Immature natural killer cell (primary cell): ENCODE results near the gene ATP6V1F. TPM values are rescaled to one million over a fixed set of nuclear protein-coding genes. Genes with fewer than 3 reads are reported as not detected.

Experiments used
- DNase-seq, 3 donors: peaks; one replicate each; pipeline ENCODE4 v3.0.0; 2022; ENCODE audit warnings: mixed read lengths in 1 of 3
- H3K27ac Mint-ChIP-seq, 6 donors: one replicate each; pipeline ENCODE4 v1.8.0; 2020; ENCODE audit warnings: mixed read lengths in 6 of 6, mild to moderate bottlenecking in 5 of 6, inconsistent platforms in 4 of 6, moderate library complexity in 3 of 6
- H3K27me3 Mint-ChIP-seq, 3 donors: one replicate each; pipeline ENCODE4 v1.8.0; 2020 to 2021; ENCODE audit warnings: low read depth in 3 of 3, mild to moderate bottlenecking in 3 of 3, mixed read lengths in 3 of 3, moderate library complexity in 3 of 3, inconsistent platforms in 1 of 3
- H3K36me3 Mint-ChIP-seq, 3 donors: one replicate each; pipeline ENCODE4 v1.8.0; 2020; ENCODE audit warnings: mixed read lengths in 3 of 3, inconsistent platforms in 2 of 3, mild to moderate bottlenecking in 2 of 3
- H3K4me1 Mint-ChIP-seq, 2 donors: one replicate each; pipeline ENCODE4 v1.8.0; 2020; ENCODE audit warnings: inconsistent platforms in 2 of 2, mild to moderate bottlenecking in 2 of 2, mixed read lengths in 2 of 2, moderate library complexity in 1 of 2
- H3K4me3 Mint-ChIP-seq, 5 donors: one replicate each; pipeline ENCODE4 v1.8.0; 2020; ENCODE audit warnings: mild to moderate bottlenecking in 5 of 5, mixed read lengths in 5 of 5, inconsistent platforms in 3 of 5, moderate library complexity in 3 of 5
- H3K9me3 Mint-ChIP-seq, 6 donors: one replicate each; pipeline ENCODE4 v1.8.0; 2020; ENCODE audit warnings: mild to moderate bottlenecking in 6 of 6, mixed read lengths in 6 of 6, inconsistent platforms in 4 of 6, moderate library complexity in 3 of 6
- polyA plus RNA-seq, 3 donors: library from polyadenylated mRNA; unstranded; fragments of 300-500 nt; fragmentation: Illumina TruSeq; gene quantifications; one replicate each; pipeline ENCODE4 v1.2.3, GENCODE V29; 2021

The ATP6V1F gene
- polyA plus RNA-seq, 3 donors from 2014 or later, result 358 to 616 (median 487) TPM

- peaks cover 13 to 17% (median 16%) of the 10 kb centered on the region in 3 donors for H3K27me3 Mint-ChIP-seq
- H3K4me3 Mint-ChIP-seq, result peak overlapping the region in 4 of 5 donors; percentile 30 to 53 (median 40)
- H3K27ac Mint-ChIP-seq, result no peak overlapping the region
- H3K36me3 Mint-ChIP-seq, result no peaks in the 10 kb centered on the region
- DNase-seq, result no peak
- H3K4me1 Mint-ChIP-seq, result peaks cover 10% of the 10 kb centered on the region in 2 donors
- no peaks in the 10 kb centered on the region for H3K9me3 Mint-ChIP-seq
Measured at GRCh38 chr7:128831178-128831993, 31.3 kb upstream of the ATP6V1F start.

DNA sequence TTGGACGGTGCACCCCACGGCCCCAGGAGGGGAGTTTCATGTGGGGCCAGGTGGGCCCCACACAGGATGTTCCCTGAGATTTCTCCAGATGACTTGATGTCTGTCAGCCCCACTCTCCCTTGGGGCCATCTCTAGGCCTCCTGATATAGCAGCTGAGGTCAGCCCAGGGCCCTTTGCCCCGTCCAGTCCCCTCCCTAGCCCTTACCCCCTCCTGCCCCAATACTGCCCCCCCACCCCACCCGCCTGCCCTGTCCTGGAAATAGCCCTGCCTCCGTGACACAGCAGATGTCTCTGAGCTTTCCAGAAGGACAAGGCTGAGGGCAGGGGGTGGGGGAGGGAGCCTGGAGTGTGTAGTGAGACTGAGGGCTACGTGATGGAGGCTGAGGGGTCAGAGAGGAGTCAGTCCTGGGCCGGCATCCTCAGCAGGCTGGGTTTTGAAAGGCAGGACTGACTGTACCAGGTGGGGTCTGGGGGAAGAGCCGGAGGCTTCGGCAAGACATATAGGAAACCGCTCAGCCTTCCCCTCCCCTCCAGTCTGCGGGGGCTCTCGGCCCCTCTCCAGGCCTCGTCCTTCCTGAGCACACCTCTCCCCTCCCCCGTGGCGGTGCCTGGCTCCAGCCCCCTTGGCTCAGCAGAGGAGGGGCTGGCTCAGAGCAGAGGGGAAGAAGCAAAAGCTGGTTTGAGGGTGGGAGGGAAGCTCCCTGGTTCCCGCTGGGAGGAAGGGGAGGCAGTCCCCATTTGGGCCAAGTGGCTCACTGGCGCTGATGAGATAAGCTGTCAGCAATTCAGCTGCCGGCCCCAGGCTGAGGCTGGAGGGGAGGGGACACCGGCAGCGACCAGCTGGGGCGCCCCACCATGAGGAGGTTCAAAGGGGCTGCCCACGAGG, 30.4 kb upstream of the ATP6V1F start:
- Mint-ChIP-seq H3K4me3 (no peak overlapping the region), H3K9me3 (no peaks in the 10 kb centered on the region), H3K27me3 (peaks cover 13 to 19% (median 17%) of the 10 kb centered on the region in 3 donors), H3K4me1 (peaks cover 10% of the 10 kb centered on the region in 2 donors), H3K36me3 (no peaks in the 10 kb centered on the region), H3K27ac (no peak overlapping the region)
- DNase-seq, result no peak

DNA sequence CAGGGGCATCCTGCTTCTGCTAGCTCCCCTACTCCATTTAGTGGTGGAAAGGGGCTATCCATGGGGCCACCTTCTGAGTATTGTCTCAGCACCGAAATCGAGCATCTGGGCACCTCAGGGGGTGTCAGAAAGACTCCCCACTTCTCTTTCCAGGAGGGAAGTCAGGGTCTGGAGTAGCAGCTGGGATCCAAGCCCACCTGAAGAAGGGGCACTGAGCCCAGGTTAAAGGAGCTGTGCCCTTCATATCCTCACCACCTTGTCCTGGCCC, 29.8 kb upstream of the ATP6V1F start:
- H3K4me1 Mint-ChIP-seq, result peaks cover 10% of the 10 kb centered on the region in 2 donors

DNA sequence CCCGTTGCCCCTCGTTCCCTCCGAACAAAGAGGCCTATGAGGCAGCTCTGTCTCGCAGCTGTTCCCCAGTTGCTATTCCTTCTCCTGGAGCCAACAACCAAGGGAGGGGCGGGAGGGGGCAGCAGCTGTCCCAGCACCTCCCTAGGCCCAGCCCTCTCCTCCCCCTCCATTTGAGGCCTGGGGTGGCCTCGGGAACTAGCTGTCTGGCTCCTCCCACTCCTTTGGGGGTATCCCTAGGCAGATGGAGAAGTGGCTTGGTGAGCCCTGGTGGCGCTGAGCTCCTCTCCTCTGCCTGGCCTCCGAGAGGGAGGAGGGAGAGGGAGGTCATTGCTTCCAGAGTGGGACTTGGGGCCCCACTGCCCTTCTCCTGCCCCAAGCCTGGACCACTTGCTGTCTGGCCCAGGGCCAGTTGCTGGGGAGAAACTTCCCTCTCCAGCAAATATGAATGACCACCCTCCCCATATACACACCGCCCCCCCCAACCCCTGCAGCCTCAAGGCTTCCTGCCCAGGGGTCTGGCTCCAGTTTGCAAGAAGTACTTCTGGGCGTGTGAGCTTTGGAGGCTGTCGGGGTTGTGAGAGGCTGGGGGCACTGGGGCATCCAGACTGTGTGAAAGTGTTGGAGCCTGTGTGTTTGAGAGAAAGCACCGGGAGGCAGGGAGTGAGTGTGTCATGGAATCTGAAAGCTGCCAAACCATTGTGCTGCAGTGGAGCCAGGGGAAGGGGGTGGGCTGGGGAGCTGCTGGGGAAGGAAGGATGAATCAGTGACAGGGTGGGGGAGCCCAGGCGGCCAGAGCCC, 29.3 kb upstream of the ATP6V1F start:
- Mint-ChIP-seq H3K4me1 (peaks cover 10% of the 10 kb centered on the region in 2 donors), H3K27me3 (peaks cover 12 to 19% (median 13%) of the 10 kb centered on the region in 3 donors), H3K27ac (no peak overlapping the region), H3K36me3 (no peaks in the 10 kb centered on the region), H3K9me3 (no peaks in the 10 kb centered on the region), H3K4me3 (no peak overlapping the region)
- DNase-seq, result no peak

More for the DNA sequence above, 29.8 kb upstream of the ATP6V1F start:
- Mint-ChIP-seq H3K27me3 (peaks cover 13 to 19% (median 15%) of the 10 kb centered on the region in 3 donors), H3K36me3 (no peaks in the 10 kb centered on the region), H3K4me3 (no peak overlapping the region), H3K9me3 (no peaks in the 10 kb centered on the region), H3K27ac (no peak overlapping the region)
- no peak for DNase-seq

DNA sequence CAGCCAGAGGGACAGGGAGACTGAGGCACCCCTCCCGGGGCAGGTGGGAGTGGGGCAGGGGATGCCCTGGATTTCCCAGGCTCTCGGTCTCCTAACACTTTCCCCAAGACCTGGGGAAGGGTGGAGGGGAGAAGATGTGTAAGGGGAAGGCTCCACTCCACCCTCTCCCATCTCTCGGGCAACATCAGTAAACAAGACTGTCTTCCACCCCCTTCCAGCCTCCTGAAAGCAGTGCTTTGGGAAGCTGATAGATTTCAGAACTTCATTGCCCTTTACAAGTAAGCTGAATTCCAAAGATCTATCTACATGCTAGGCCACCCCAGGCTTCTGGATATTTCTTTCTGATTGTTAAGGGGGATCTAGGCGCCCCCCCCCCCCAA, 28.7 kb upstream of the ATP6V1F start:
- no peak overlapping the region for H3K27ac Mint-ChIP-seq
- DNase-seq, result no peak
- H3K4me3 Mint-ChIP-seq, result no peak overlapping the region

GRCh38 chr7:128835231-128835751, 27.4 kb upstream of the ATP6V1F start:
- Mint-ChIP-seq H3K36me3 (no peaks in the 10 kb centered on the region), H3K27ac (no peak overlapping the region)

More for the DNA sequence above, 28.7 kb upstream of the ATP6V1F start:
- Mint-ChIP-seq H3K4me1 (peaks cover 10% of the 10 kb centered on the region in 2 donors), H3K36me3 (no peaks in the 10 kb centered on the region), H3K27me3 (peaks cover 9 to 14% (median 10%) of the 10 kb centered on the region in 3 donors), H3K9me3 (no peaks in the 10 kb centered on the region)

GRCh38 chr7:128835790-128836641, 26.6 kb upstream of the ATP6V1F start:
- Mint-ChIP-seq H3K27ac (no peak overlapping the region), H3K27me3 (peaks cover 3 to 8% (median 4%) of the 10 kb centered on the region in 3 donors), H3K4me1 (peaks cover 0 to 3% of the 10 kb centered on the region in 2 donors), H3K4me3 (no peak overlapping the region), H3K9me3 (no peaks in the 10 kb centered on the region), H3K36me3 (no peaks in the 10 kb centered on the region)
- no peak for DNase-seq

More at GRCh38 chr7:128835231-128835751, 27.4 kb upstream of the ATP6V1F start:
- Mint-ChIP-seq H3K9me3 (no peaks in the 10 kb centered on the region), H3K4me1 (peaks cover 5 to 9% of the 10 kb centered on the region in 2 donors), H3K27me3 (peaks cover 7 to 8% (median 8%) of the 10 kb centered on the region in 3 donors), H3K4me3 (no peak overlapping the region)
- no peak for DNase-seq

- H3K27ac Mint-ChIP-seq, result no peak overlapping the region
- peaks cover 3 to 8% (median 3%) of the 10 kb centered on the region in 3 donors for H3K27me3 Mint-ChIP-seq
- no peaks in the 10 kb centered on the region for H3K36me3 Mint-ChIP-seq
- no peak overlapping the region for H3K4me3 Mint-ChIP-seq
- no peaks in the 10 kb centered on the region for H3K4me1 Mint-ChIP-seq
- no peaks in the 10 kb centered on the region for H3K9me3 Mint-ChIP-seq
- no peak for DNase-seq
Measured at GRCh38 chr7:128836729-128837348, 25.8 kb upstream of the ATP6V1F start.

GRCh38 chr7:128837521-128837921, 25.1 kb upstream of the ATP6V1F start:
- no peaks in the 10 kb centered on the region for H3K9me3 Mint-ChIP-seq
- H3K27ac Mint-ChIP-seq, result no peak overlapping the region
- H3K27me3 Mint-ChIP-seq, result peaks cover 1 to 8% (median 3%) of the 10 kb centered on the region in 3 donors
- no peak overlapping the region for H3K4me3 Mint-ChIP-seq
- H3K4me1 Mint-ChIP-seq, result peaks cover 0 to 2% of the 10 kb centered on the region in 2 donors
- H3K36me3 Mint-ChIP-seq, result no peaks in the 10 kb centered on the region
- no peak for DNase-seq

- DNase-seq, result no peak
- H3K9me3 Mint-ChIP-seq, result no peaks in the 10 kb centered on the region
- peaks cover 0 to 8% (median 3%) of the 10 kb centered on the region in 3 donors for H3K27me3 Mint-ChIP-seq
- H3K27ac Mint-ChIP-seq, result no peak overlapping the region
- no peak overlapping the region for H3K4me3 Mint-ChIP-seq
- H3K4me1 Mint-ChIP-seq, result peaks cover 0 to 2% of the 10 kb centered on the region in 2 donors
- no peaks in the 10 kb centered on the region for H3K36me3 Mint-ChIP-seq
Measured at GRCh38 chr7:128838109-128838779, 24.4 kb upstream of the ATP6V1F start.

DNA sequence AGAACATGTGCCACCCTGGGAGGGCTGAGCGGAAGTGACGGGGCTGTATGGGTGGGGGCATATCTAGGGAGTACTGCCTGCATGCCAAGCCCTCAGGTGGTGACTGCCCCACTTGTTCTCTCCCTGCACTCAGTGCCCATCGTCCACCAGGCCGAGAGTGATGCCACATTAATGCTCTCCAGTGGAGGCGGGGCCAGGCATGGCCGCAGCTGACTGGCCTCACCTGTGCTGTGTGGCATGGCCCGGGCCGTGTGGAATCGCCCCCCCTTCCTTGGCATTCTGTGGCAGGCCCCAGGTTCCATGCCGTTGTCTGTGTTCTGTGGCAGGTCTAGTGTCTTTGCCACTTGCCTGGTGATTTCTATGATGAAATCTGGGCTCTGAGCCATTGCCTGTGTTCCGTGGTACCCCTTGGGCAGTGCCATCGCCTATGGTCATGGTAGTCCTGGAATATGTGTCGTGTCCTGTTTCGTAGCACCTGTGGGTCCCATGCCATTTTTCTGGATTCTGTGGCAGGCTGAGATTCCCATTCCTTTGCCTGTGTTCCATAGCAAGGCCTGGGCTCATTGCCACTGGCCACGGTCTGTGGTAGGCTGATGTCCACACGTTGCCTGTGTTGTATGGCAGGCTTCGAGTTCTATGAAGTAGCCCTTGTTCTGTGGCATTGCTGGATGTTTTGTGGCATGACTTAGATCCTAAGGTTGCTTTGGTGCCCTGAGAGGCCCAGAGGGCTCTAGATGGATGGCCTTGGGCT, 23.5 kb upstream of the ATP6V1F start:
- peaks cover 0 to 3% (median 3%) of the 10 kb centered on the region in 3 donors for H3K27me3 Mint-ChIP-seq
- DNase-seq, result no peak
- H3K4me1 Mint-ChIP-seq, result peaks cover 0 to 2% of the 10 kb centered on the region in 2 donors
- no peaks in the 10 kb centered on the region for H3K9me3 Mint-ChIP-seq
- no peak overlapping the region for H3K27ac Mint-ChIP-seq
- no peak overlapping the region for H3K4me3 Mint-ChIP-seq
- H3K36me3 Mint-ChIP-seq, result no peaks in the 10 kb centered on the region
